Measurements from ENCODE around the gene CEP112. TPM values are rescaled to one million over a fixed set of nuclear protein-coding genes. Genes with fewer than 3 reads are reported as not detected.
A peak's percentile ranks its signal among the peaks of the same experiment; 100 is the strongest.

The CEP112 gene
- total RNA-seq, 1 donor from 2014 or later, result 20.7 TPM

DNA sequence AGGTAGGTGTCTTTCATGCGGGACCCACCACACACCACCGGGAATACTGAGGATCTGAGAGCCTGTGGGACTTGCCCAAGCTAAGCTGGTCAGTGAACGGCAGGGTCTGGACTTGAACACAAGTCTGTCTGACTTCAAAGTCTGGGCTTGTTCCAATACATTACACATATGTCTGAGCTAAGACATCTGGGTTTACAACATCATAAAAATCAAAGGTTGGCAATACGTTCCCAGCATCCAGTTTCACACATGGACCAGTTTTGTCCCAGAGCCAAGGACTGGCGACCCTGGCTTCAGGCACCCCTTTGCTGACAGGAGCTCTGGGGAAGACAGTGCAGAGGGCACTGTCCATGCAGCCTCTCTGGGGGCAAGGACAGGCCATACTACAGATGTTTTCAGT lies 602.6 kb downstream of the CEP112 start:
- ATAC-seq (ENCODE audit: poor library complexity) (no peak), DNase-seq (peak; percentile 6)

DNA sequence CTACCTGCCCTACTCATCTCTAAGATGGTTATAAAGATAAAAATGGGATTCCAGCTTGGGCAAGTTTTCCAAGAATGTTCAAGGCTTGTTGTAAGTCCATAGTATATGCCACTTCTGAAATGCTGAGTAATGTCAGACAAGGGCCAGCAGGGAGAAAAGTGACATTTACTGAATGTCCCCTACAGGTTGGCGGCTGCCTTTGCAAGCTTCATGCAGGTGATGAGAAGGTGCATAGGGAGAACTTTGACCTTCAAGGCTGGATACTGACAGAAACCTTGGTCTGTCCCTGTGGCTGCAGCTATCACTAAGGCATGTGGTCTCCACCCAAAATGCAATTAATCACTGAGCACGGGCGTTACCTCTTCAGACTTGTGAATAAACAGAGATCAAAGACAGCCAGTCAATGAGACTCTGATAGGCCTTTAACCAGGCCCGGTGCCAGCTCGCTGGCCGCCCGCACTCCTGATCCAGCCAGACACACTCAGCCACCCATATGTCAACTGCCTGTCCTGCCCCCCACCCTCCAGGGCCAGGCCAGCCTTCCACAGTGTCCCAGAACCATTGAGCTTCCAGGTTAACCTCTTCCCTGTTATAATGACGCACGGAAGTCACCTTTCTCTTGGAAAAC lies 603.6 kb downstream of the CEP112 start:
- intact Hi-C loops (cut with DNase I), result no loop called here
- DNase-seq, result peak; percentile 66
- peak; percentile 77 for ATAC-seq (ENCODE audit: poor library complexity)

More for the DNA sequence above, 602.6 kb downstream of the CEP112 start:
- intact Hi-C loops (cut with DNase I), result no loop called here

DNA sequence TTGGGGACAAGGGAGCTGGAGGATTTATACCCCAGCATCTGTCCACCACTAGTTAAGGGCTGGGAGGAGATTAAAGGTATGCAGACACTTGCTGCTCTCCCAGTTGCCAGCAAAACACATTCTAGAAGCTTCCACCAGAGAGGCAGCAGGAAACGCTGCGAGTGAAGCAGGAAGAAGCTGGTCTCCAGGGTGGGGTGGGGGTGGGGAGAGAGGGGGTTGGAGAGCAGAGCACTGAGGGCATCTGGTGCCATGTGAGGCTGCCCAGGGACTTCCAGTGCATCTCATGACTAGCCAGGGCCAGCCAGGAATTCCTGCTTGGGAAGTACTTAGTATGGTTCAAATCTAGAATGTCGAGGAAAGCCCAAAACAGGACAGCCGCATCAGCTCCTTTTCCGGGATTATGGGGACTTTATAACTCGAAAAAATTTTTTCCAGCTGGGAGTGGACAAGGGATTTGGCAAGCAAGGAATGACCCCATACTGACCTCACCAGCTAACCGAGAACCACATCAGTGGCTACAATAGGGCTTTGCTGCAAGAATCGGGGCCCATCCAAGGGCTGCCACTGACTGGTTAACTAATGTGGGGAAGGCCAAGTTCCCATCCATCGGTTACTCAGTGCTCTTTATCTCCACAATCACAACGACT lies 604.3 kb downstream of the CEP112 start:
- ATAC-seq (ENCODE audit: poor library complexity), result peak; percentile 34
- intact Hi-C loops (cut with DNase I), result no loop called here
- DNase-seq, result peak; percentile 46

DNA sequence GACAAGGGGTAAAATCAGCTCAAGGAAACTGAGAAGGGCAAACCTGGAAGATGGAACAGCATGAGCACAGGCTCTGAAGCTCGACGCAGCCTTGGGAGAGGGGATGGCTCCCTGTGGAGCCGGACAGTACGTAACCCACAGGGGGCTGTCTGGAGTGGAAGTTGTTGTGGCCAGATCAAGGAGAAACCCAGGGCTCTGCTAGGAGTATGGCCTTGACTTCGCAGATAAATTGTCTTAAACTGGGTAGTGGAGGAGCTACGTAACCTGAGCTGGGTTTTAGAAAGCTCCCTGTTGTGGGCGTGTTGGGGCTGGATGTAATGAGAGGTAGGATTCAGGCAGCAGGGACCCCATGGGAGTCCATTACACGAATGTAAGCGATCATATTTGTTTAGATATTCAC lies 605.0 kb downstream of the CEP112 start:
- intact Hi-C loops (cut with DNase I), result no loop called here
- ATAC-seq (ENCODE audit: poor library complexity) (no peak), DNase-seq (peak; percentile 6)

Other genes starting within 250 kb of the CEP112 start
- 0.32 TPM for gene APOH, start 37.3 kb upstream of the CEP112 start, total RNA-seq
- 5.4 TPM for gene PRKCA, start 110.5 kb upstream of the CEP112 start, total RNA-seq